CD4-positive, alpha-beta T cell (primary cell): ENCODE measurements around the gene WFDC13. TPM values are rescaled to one million over a fixed set of nuclear protein-coding genes. Genes with fewer than 3 reads are reported as not detected.

Source experiments
- ATAC-seq: fragments of 200-7000 bp; cut with Tn5 transposase; one replicate; pipeline ENCODE4 v1.10.0; 2022; ENCODE audit warnings: mild to moderate bottlenecking; ENCODE audit not compliant: poor library complexity
- CTCF ChIA-PET: fragments of 350-600 bp; sonication (Branson Sonifier 250); formaldehyde crosslinking; loops from one replicate; lab custom pipeline; 2021; ENCODE audit warnings: antibody characterized with exemption, inconsistent platforms; lab: Charles Lee
- POLR2A ChIA-PET: fragments of 350-600 bp; sonication (Branson Sonifier 250); formaldehyde crosslinking; loops from one replicate; lab custom pipeline; 2021; ENCODE audit warnings: antibody characterized with exemption, inconsistent platforms; lab: Charles Lee
- DNase-seq, 14 experiments: peaks; one replicate each; pipeline ENCODE4 v3.0.0-alpha.2; 2013 to 2020; ENCODE audit warnings: mixed read lengths in 2 of 14
- H3K27ac ChIP-seq, 2 donors: one replicate each; pipeline versions ENCODE4 v1.5.1 to v1.7.0; 2013; ENCODE audit warnings: low read length in 2 of 2, low read depth in 1 of 2, mild to moderate bottlenecking in 1 of 2
- H3K27me3 ChIP-seq, 2 experiments: 1 replicate in 1 of 2; 2 replicates in 1 of 2; pipeline versions ENCODE4 v1.6.1 to v1.7.0; 2013; ENCODE audit warnings: low read length in 2 of 2, control low read depth in 1 of 2, mild to moderate bottlenecking in 1 of 2, moderate library complexity in 1 of 2; ENCODE audit not compliant: insufficient read depth in 2 of 2, control insufficient read depth in 1 of 2
- H3K36me3 ChIP-seq: one replicate; pipeline ENCODE4 v1.6.1; 2013; ENCODE audit warnings: low read length, control low read depth; ENCODE audit not compliant: insufficient read depth
- H3K4me1 ChIP-seq: one replicate; pipeline ENCODE4 v1.6.1; 2013; ENCODE audit warnings: low read length, control low read depth; ENCODE audit not compliant: insufficient read depth
- H3K4me3 ChIP-seq: one replicate; pipeline ENCODE4 v1.5.1; 2013; ENCODE audit warnings: mild to moderate bottlenecking, low read length, moderate library complexity
- H3K9me3 ChIP-seq, 2 experiments: 1 replicate in 1 of 2; 2 replicates in 1 of 2; pipeline versions ENCODE4 v1.6.1 to v1.7.0; 2013; ENCODE audit warnings: low read length in 2 of 2, mild to moderate bottlenecking in 2 of 2, control low read depth in 1 of 2, moderate library complexity in 1 of 2; ENCODE audit not compliant: control insufficient read depth in 1 of 2, insufficient read depth in 1 of 2
- H3K27ac Mint-ChIP-seq: one replicate; pipeline ENCODE4 v1.8.0; 2020; ENCODE audit warnings: mixed read lengths
- H3K27me3 Mint-ChIP-seq: one replicate; pipeline ENCODE4 v1.8.0; 2021; ENCODE audit warnings: mixed read lengths
- H3K36me3 Mint-ChIP-seq: one replicate; pipeline ENCODE4 v1.8.0; 2021; ENCODE audit warnings: low read depth, mixed read lengths
- H3K4me1 Mint-ChIP-seq: one replicate; pipeline ENCODE4 v1.8.0; 2021; ENCODE audit warnings: low read depth, mixed read lengths
- H3K4me3 Mint-ChIP-seq: one replicate; pipeline ENCODE4 v1.8.0; 2020; ENCODE audit warnings: mild to moderate bottlenecking, mixed read lengths
- H3K9me3 Mint-ChIP-seq: one replicate; pipeline ENCODE4 v1.8.0; 2020; ENCODE audit warnings: mixed read lengths
- CTCF ChIP-seq: fragments of 200-600 bp; IDR thresholded peaks from one replicate; pipeline ENCODE4 v1.8.0; 2022; ENCODE audit warnings: antibody characterized with exemption, mild to moderate bottlenecking
- intact Hi-C, 2 experiments: fragments of 100-400 bp; cut with DNase I in 1 of 2; cut with micrococcal nuclease in 1 of 2; formaldehyde crosslinking; loops; one replicate each; pipeline versions ENCODE4 v1.15.1 to v1.9.0; 2023 to 2025; cut with DNase I, micrococcal nuclease
- total RNA-seq, 174 experiments: library from RNA in 2 of 174; stranded (reverse) in 2 of 174; gene quantifications; one replicate each; pipeline ENCODE4 v1.2.3 and lab custom pipeline; 2021 to 2026

The WFDC13 gene
- total RNA-seq, 2 experiments from 2014 or later = not detected

- CTCF ChIA-PET = no interaction called here
- H3K27me3 Mint-ChIP-seq = peaks cover 30% of the 10 kb centered on the region
- Histone ChIP-seq H3K9me3 (peaks cover 20 to 25% of the 10 kb centered on the region in 2 experiments), H3K27me3 (no peaks in the 10 kb centered on the region), H3K4me1 (no peaks in the 10 kb centered on the region), H3K4me3 (no peak overlapping the region), H3K27ac (no peak overlapping the region), H3K36me3 (no peaks in the 10 kb centered on the region)
- no peak overlapping the region for H3K4me3 Mint-ChIP-seq
- H3K4me1 Mint-ChIP-seq = no peaks in the 10 kb centered on the region
- TF ChIP-seq CTCF = no peak
- ATAC-seq (no peak), DNase-seq (no peak)
- H3K9me3 Mint-ChIP-seq = peaks cover 11% of the 10 kb centered on the region
- no peak overlapping the region for H3K27ac Mint-ChIP-seq
- POLR2A ChIA-PET = no interaction called here
- peaks cover 3% of the 10 kb centered on the region for H3K36me3 Mint-ChIP-seq
- intact Hi-C loops = no loop called here
Observed at GRCh38 chr20:45732199-45732598, 30.4 kb downstream of the WFDC13 start.

DNA sequence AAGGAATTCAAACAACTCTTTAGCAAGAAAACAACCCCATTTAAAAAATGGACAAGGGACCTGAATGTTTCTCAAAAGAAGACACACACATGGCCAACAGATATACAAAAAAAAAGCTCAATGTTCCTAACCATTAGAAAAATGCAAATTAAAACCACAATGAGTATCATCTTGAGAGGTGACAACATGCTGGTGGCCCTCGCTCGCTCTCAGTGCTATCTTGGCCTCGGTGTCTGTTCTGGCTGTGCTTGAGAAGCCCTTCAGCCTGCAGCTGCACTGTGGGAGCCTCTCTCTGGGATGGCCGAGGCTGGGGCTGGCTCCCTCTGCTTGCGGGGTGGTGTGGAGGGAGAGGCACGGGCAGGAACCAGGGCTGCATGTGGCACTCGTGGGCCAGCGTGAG is 33.7 kb downstream of the WFDC13 start:
- POLR2A ChIA-PET = no interaction called here
- Mint-ChIP-seq H3K9me3 (peaks cover 11% of the 10 kb centered on the region), H3K4me3 (no peak overlapping the region), H3K36me3 (peaks cover 3% of the 10 kb centered on the region), H3K4me1 (no peaks in the 10 kb centered on the region), H3K27ac (no peak overlapping the region), H3K27me3 (peaks cover 43% of the 10 kb centered on the region)
- intact Hi-C loops = no loop called here
- Histone ChIP-seq H3K4me1 (no peaks in the 10 kb centered on the region), H3K27ac (no peak overlapping the region), H3K27me3 (no peaks in the 10 kb centered on the region), H3K36me3 (no peaks in the 10 kb centered on the region), H3K4me3 (no peak overlapping the region), H3K9me3 (peaks cover 20 to 26% of the 10 kb centered on the region in 2 experiments)
- CTCF ChIA-PET = no interaction called here
- ATAC-seq = no peak
- TF ChIP-seq CTCF = no peak
- no peak for DNase-seq

DNA sequence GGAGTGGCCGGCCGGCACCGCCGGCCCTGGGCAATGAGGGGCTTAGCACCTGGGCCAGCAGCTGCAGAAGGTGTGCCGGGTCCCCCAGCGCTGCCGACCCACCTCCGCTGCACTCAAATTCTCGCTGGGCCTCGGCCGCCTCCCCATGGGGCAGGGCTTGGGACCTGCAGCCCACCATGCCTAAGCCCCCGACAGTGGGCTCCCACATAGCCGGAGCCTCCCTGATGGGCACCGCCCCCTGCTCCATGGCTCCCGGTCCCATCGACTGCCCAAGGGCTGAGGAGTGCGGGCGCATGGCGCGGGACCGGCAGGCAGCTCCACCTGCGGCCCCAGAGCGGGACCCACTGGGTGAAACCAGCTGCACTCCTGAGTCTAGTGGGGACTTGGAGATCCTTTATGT is 34.1 kb downstream of the WFDC13 start:
- Histone ChIP-seq H3K27me3 (no peaks in the 10 kb centered on the region), H3K27ac (no peak overlapping the region), H3K4me3 (no peak overlapping the region), H3K4me1 (no peaks in the 10 kb centered on the region), H3K9me3 (peaks cover 20 to 22% of the 10 kb centered on the region in 2 experiments), H3K36me3 (no peaks in the 10 kb centered on the region)
- ChIA-PET POLR2A (no interaction called here), CTCF (no interaction called here)
- H3K27ac Mint-ChIP-seq = no peak overlapping the region
- peaks cover 1% of the 10 kb centered on the region for H3K36me3 Mint-ChIP-seq
- no peak overlapping the region for H3K4me3 Mint-ChIP-seq
- no peaks in the 10 kb centered on the region for H3K4me1 Mint-ChIP-seq
- no peak for DNase-seq
- H3K9me3 Mint-ChIP-seq = peaks cover 9% of the 10 kb centered on the region
- H3K27me3 Mint-ChIP-seq = peaks cover 40% of the 10 kb centered on the region
- intact Hi-C loops = no loop called here
- ATAC-seq = no peak
- no peak for TF ChIP-seq CTCF
